ENCODE measurements around the gene THEMIS.

DNA sequence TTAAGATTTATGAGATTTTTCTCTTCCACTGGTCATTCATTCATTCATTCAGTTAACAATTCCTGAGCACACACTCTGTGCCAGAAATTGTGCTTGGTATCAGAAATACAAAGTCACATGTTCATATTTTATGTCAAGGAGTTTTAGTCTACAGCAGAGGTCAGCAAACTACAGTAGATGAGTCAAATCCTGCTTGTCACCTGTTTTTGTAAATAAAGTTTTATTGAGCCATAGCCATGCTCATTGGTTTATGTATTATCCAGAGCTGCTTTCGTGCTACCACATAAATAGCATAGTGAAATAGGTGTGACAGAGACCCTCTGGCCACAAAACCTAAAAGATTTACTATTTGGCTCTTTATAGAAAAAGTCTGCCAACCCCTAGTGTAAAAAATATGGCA is 46.8 kb downstream of the THEMIS start:
- TF ChIP-seq, protein P1, sequence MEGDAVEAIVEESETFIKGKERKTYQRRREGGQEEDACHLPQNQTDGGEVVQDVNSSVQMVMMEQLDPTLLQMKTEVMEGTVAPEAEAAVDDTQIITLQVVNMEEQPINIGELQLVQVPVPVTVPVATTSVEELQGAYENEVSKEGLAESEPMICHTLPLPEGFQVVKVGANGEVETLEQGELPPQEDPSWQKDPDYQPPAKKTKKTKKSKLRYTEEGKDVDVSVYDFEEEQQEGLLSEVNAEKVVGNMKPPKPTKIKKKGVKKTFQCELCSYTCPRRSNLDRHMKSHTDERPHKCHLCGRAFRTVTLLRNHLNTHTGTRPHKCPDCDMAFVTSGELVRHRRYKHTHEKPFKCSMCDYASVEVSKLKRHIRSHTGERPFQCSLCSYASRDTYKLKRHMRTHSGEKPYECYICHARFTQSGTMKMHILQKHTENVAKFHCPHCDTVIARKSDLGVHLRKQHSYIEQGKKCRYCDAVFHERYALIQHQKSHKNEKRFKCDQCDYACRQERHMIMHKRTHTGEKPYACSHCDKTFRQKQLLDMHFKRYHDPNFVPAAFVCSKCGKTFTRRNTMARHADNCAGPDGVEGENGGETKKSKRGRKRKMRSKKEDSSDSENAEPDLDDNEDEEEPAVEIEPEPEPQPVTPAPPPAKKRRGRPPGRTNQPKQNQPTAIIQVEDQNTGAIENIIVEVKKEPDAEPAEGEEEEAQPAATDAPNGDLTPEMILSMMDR (IDR thresholded peaks at IDR 0.05) = no peak
- no peak for TF ChIP-seq POLR2A (IDR thresholded peaks at IDR 0.05)

Data from Peyer's patch (tissue), 4 donors.